ENCODE results near the gene CHST14. TPM values are rescaled to one million over a fixed set of nuclear protein-coding genes. Genes with fewer than 3 reads are reported as not detected.
A peak's percentile ranks its signal among the peaks of the same experiment; 100 is the strongest.

CHST14 gene
- total RNA-seq, 4 donors from 2014 or later = 2.9 to 8.8 (median 4.1) TPM; not detected in 1

- peak overlapping the region; percentile 61 to 89 (median 74) for H3K27ac ChIP-seq
- no peaks in the 10 kb centered on the region for H3K36me3 ChIP-seq
- intact Hi-C loops (cut with DNase I; ENCODE audit: low total_unique reads) (no loop called here), in situ Hi-C loops (cut with MboI; ENCODE audit: low pct_ligation_motif_present in 1 of 4, low pct_unique_long_range_greater_than_20kb in 1 of 4, low sequenced_read_pairs in 3 of 4) (no loop called here)
- H3K4me3 ChIP-seq = peak overlapping the region; percentile 40 to 95 (median 74)
- 0 to 1% methylated on average over 8 to 35 of the region's 35 CpGs for WGBS, 2 donors (ENCODE audit: low coverage in 1 of 2)
- TF ChIP-seq, protein P1, sequence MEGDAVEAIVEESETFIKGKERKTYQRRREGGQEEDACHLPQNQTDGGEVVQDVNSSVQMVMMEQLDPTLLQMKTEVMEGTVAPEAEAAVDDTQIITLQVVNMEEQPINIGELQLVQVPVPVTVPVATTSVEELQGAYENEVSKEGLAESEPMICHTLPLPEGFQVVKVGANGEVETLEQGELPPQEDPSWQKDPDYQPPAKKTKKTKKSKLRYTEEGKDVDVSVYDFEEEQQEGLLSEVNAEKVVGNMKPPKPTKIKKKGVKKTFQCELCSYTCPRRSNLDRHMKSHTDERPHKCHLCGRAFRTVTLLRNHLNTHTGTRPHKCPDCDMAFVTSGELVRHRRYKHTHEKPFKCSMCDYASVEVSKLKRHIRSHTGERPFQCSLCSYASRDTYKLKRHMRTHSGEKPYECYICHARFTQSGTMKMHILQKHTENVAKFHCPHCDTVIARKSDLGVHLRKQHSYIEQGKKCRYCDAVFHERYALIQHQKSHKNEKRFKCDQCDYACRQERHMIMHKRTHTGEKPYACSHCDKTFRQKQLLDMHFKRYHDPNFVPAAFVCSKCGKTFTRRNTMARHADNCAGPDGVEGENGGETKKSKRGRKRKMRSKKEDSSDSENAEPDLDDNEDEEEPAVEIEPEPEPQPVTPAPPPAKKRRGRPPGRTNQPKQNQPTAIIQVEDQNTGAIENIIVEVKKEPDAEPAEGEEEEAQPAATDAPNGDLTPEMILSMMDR (IDR thresholded peaks at IDR 0.05) = no peak
- TF ChIP-seq EP300 (IDR thresholded peaks at IDR 0.05; ENCODE audit: low read depth) (no peak), POLR2A (IDR thresholded peaks at IDR 0.05) (no peak), POLR2AphosphoS5 (IDR thresholded peaks at IDR 0.05) (no peak)
- H3K4me1 ChIP-seq = peaks cover 25 to 64% (median 43%) of the 10 kb centered on the region in 4 donors
- DNase-seq = peak; percentile 68
- no peaks in the 10 kb centered on the region for H3K9me3 ChIP-seq
- H3K27me3 ChIP-seq = peaks cover 23% of the 10 kb centered on the region
These were observed 30.6 kb upstream of the CHST14 start for GRCh38 chr15:40439960-40440742.

GRCh38 chr15:40440743-40441564 is 29.8 kb upstream of the CHST14 start, which contains the start of gene BAHD1:
Gene BAHD1 (plus strand): TSS chr15:40440953. CDS start chr15:40458465, 17,512 bp downstream.
- TF ChIP-seq POLR2A (IDR thresholded peaks at IDR 0.05) (peak; percentile 44), POLR2AphosphoS5 (IDR thresholded peaks at IDR 0.05) (peak; percentile 17 to 58 (median 47)), EP300 (IDR thresholded peaks at IDR 0.05; ENCODE audit: low read depth) (no peak)
- TF ChIP-seq, protein P1 (IDR thresholded peaks at IDR 0.05) = peak in 1 of 5 experiments; percentile 2
- H3K36me3 ChIP-seq = no peaks in the 10 kb centered on the region
- peaks cover 29 to 66% (median 46%) of the 10 kb centered on the region in 4 donors for H3K4me1 ChIP-seq
- H3K27me3 ChIP-seq = peaks cover 18% of the 10 kb centered on the region
- peak within 1 kb of the TSS; percentile 84 to 91 (median 90) for H3K27ac ChIP-seq
- no peaks in the 10 kb centered on the region for H3K9me3 ChIP-seq
- H3K4me3 ChIP-seq = peak within 1 kb of the TSS; percentile 95 to 98 (median 95)
- WGBS, 2 donors (ENCODE audit: low coverage in 1 of 2) = 1% methylated on average over 24 of the region's 119 CpGs; no CpG with 5 or more reads in 1 of the 2 donors
- intact Hi-C loops (cut with DNase I; ENCODE audit: low total_unique reads) = no loop called here
- in situ Hi-C loops (cut with MboI; ENCODE audit: low pct_ligation_motif_present in 1 of 4, low pct_unique_long_range_greater_than_20kb in 1 of 4, low sequenced_read_pairs in 3 of 4) = no loop called here
- DNase-seq = peak; percentile 98

DNA sequence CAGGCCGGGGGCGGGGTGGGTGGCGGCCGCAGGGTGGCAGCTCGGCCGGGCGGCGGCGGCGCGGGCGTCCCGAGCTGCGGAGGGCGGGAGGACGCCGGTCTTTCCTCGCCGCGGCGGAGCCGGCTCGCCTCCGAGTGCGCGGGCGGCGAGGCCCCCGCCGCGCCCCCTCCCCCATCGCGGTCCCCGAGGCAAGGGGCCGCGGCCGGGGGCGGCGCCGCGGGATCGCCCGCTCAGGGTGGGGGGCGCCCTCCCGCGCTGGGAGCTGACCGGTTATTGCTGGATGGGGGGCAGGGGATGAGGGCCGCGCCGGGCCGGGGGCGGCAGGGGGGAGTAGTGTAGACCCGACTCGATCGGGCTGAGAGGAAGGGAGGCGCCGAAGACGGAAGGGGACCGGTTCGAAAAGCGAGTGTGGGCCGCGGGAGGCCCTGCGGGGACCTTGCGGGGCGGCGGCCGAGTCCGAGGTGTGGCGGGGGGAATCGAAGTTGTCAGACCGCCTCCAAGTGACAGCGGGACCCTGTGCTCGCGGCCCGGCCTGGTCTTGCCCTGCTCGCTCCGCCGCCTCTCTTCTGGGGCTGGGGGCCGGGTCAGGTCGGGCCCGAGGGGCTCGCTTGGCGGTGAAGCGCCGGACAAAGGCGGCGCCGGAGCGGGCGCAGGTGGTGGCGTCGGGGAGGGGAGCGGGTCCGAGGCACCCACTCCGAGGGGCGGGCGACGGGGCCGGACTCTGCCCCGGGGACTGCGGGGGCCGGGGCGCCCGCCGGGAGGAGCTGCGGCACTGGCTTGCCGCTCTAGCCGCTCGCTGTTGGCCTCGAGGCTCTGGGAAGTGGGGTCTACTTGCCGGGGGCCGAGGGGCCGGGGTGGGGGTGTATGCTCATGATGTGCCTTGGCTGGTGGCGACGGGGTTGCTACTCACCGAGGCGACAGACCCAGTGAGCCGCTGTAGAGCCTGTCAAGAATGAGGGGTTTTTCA is 28.9 kb upstream of the CHST14 start:
- Histone ChIP-seq H3K27ac (peak overlapping the region; percentile 84 to 91 (median 90)), H3K36me3 (no peaks in the 10 kb centered on the region), H3K27me3 (peaks cover 11% of the 10 kb centered on the region), H3K4me3 (peak overlapping the region; percentile 95 to 98 (median 95)), H3K9me3 (no peaks in the 10 kb centered on the region), H3K4me1 (peaks cover 27 to 61% (median 38%) of the 10 kb centered on the region in 4 donors)
- whole genome bisulfite sequencing, 2 donors (ENCODE audit: low coverage in 1 of 2) = 0% methylated on average over 23 of the region's 119 CpGs; no CpG with 5 or more reads in 1 of the 2 donors
- in situ Hi-C loops (cut with MboI; ENCODE audit: low pct_ligation_motif_present in 1 of 4, low pct_unique_long_range_greater_than_20kb in 1 of 4, low sequenced_read_pairs in 3 of 4) (no loop called here), intact Hi-C loops (cut with DNase I; ENCODE audit: low total_unique reads) (no loop called here)
- peak; percentile 30 for DNase-seq
- no peak for TF ChIP-seq POLR2A (IDR thresholded peaks at IDR 0.05)
- no peak for TF ChIP-seq POLR2AphosphoS5 (IDR thresholded peaks at IDR 0.05)
- TF ChIP-seq, protein P1 (IDR thresholded peaks at IDR 0.05) = peak in 1 of 5 experiments; percentile 20
- no peak for TF ChIP-seq EP300 (IDR thresholded peaks at IDR 0.05; ENCODE audit: low read depth)

Data from transverse colon (tissue), 4 donors.